ENCODE data around the gene ACOT13.
"Not testable (repeated sequence)": the region's sequence is repeated elsewhere in the genome, so short reads cannot be mapped to it uniquely, and the experiment has no call there.

The ACOT13 gene

GRCh38 chr6:24731456-24732134 lies 64.7 kb downstream of the ACOT13 start:
- DNase-seq (ENCODE audit: low spot score) = not testable (repeated sequence)

- no peak for DNase-seq (ENCODE audit: low spot score)
Measured at GRCh38 chr6:24734166-24734565, 67.3 kb downstream of the ACOT13 start.

- not testable (repeated sequence) for DNase-seq (ENCODE audit: low spot score)
Measured at GRCh38 chr6:24734710-24735109, 67.8 kb downstream of the ACOT13 start.

GRCh38 chr6:24738741-24739140 lies 71.9 kb downstream of the ACOT13 start:
- DNase-seq (ENCODE audit: low spot score) = no peak

- DNase-seq (ENCODE audit: low spot score) = no peak
Measured at GRCh38 chr6:24740861-24741260, 74.0 kb downstream of the ACOT13 start.

GRCh38 chr6:24742216-24742738 lies 75.4 kb downstream of the ACOT13 start:
- no peak for DNase-seq (ENCODE audit: low spot score)

- peak; percentile 45 for DNase-seq (ENCODE audit: low spot score)
Measured at GRCh38 chr6:24743265-24743943, 76.5 kb downstream of the ACOT13 start.

- DNase-seq (ENCODE audit: low spot score) = no peak
Measured at GRCh38 chr6:24743944-24744335, 77.1 kb downstream of the ACOT13 start.

GRCh38 chr6:24744911-24745310 lies 78.0 kb downstream of the ACOT13 start:
- no peak for DNase-seq (ENCODE audit: low spot score)

- DNase-seq (ENCODE audit: low spot score) = no peak
Measured at GRCh38 chr6:24749297-24749696, 82.4 kb downstream of the ACOT13 start.

- DNase-seq (ENCODE audit: low spot score) = not testable (repeated sequence)
Measured at GRCh38 chr6:24750878-24751277, 84.0 kb downstream of the ACOT13 start.

GRCh38 chr6:24752503-24752902 lies 85.6 kb downstream of the ACOT13 start:
- DNase-seq (ENCODE audit: low spot score) = no peak

- no peak for DNase-seq (ENCODE audit: low spot score)
Measured at GRCh38 chr6:24752917-24753492, 86.1 kb downstream of the ACOT13 start.

- DNase-seq (ENCODE audit: low spot score) = no peak
Measured at GRCh38 chr6:24753545-24753944, 86.7 kb downstream of the ACOT13 start.

- DNase-seq (ENCODE audit: low spot score) = not testable (repeated sequence)
Measured at GRCh38 chr6:24754378-24754777, 87.5 kb downstream of the ACOT13 start.

Measured in SW480 (cell line).